Mucosa of gallbladder (tissue), 1 donor: ENCODE data around the gene PSMB11. TPM values are rescaled to one million over a fixed set of nuclear protein-coding genes. Genes with fewer than 3 reads are reported as not detected.
A peak's percentile ranks its signal among the peaks of the same experiment; 100 is the strongest.

Source experiments
- DNase-seq: peaks from one replicate; pipeline ENCODE4 v3.0.0-alpha.2; 2020; ENCODE audit warnings: low spot score
- total RNA-seq: library from RNA; stranded (reverse); gene quantifications from one replicate; pipeline ENCODE4 v1.2.1, GENCODE V29; 2021
- donor health status: DM: no; HTN: no; CAD: no.

The PSMB11 gene
- total RNA-seq, 1 donor from 2014 or later = not detected

DNA sequence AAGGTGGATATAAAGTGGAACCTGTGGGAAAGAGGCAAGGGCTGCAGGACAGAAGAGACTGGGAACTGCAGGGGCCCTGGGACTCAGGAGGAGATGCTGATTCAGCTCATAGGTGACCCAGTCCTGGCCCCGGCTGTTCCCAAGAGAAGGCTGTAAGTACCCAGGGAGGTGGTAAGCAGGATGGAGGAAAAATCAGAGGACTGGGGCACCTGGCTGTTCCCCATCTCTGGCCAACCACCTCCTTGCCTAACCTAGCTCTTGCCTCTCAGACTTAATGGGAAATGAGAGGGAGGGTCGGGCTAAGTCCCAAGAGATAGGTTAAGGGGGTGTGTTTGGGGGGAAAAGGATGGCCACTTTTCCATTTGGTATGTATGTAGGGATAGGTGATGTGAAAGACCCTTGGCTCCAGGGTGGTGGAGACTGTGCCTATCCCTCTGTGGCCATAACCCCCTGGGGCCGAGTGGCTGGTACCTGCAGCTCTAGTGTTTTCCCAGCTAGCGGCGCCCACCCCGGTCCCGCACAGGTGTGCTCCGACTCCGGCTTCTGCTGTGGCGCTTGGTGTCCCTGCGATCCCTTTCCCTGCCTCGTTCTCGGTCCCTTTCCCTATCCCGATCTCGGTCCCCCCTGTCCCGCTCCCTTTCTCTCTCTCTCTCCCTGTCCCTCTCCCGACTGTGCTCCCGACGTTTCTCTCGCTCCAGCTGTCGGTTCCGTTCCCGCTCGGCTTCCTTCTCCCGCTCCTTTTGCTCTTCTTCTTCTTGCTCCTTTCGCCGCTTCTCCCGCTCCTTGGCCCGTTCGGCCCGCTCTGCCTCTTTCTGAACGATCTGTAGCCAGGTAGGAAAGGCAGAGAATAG, 16.9 kb downstream of the PSMB11 start:
- DNase-seq = no peak

DNA sequence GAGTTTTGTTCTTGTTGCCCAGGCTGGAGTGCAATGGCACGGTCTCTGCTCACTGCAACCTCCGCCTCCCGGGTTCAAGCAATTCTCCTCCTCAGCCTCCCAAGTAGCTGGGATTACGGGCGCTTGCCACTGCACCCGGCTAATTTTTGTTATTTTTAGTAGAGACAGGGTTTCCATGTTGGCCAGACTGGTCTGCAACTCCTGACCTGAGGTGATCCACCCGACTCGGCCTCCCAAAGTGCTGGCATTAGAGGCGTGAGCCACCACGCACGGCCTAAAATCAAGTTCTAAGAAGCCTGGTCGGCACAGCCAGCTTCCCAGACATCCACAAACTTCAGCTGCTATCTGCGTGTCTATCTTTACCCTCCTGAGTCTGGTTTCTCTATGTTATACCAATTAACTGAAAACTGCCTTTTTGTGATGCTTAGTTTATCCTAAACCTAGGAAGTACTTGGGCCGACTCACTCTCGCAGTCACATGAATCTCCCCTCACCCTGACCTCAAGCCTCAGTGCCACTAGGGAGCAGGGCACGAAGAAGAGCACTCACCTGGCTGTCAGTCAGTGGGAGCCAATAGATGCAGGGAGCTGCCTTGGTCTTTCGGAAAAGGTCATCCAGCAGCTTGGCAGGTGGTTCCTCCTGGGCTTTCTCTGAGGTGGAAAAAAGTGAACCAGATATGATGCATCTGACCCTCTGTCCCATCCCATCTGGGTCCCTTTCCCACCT, 18.7 kb downstream of the PSMB11 start:
- no peak for DNase-seq

DNA sequence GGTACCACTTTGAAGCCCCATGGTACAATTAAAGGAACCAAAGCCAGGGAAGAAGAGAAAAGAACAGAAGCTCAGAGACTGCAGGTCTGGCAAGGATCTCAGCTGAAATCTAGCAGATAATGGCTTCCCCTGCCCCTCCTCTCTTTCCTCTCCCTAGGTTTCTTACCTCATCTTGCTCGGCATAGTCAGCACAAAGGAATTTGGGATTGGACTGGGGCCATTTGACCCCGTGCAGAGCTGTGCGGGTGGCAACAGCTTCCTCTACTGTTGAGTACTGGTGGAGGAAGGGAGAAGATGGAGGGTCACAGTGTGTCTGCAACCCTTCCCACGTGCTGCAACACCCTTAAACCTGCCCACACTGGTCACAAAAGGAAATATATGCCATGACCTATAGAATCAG, 20.0 kb downstream of the PSMB11 start:
- DNase-seq = peak; percentile 88

DNA sequence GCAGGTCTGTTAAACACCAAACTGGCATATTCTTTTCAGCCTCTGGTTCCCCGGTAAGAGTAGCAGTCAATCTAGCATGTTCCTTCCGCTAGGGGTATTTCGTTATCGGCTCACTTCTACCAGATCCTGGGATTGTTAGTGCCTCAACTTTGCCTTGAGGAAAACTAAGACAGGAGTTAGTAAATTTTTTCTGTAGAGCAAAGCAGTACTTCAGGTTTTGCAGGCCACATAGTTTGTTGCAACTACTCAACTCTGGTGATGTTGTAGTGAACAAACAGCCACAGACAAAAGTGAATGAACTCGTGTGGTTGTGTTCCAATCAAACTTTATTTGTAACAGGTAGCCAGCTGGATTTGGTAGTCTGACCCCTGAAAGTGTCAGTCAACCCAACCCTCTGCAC, 21.6 kb downstream of the PSMB11 start:
- DNase-seq = no peak

DNA sequence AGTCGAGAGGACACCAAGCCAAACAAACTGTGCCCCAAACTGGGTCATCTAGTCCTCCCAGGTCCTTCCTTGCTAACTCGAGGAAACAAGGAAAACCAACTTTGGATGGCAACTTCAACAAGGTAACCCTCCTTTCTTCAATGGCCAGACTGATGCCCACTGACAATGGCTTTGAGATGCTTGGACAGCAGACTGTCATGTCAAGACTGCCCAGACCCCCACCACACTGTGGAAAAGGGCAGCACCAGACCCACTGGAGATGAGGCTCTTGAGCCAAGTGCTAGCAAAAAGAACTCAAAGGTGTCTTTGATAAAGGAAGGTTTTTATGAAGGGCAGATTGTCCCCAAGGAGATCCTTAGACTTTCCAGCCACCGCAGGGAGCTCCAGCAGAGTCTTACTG, 24.4 kb downstream of the PSMB11 start:
- DNase-seq = no peak

DNA sequence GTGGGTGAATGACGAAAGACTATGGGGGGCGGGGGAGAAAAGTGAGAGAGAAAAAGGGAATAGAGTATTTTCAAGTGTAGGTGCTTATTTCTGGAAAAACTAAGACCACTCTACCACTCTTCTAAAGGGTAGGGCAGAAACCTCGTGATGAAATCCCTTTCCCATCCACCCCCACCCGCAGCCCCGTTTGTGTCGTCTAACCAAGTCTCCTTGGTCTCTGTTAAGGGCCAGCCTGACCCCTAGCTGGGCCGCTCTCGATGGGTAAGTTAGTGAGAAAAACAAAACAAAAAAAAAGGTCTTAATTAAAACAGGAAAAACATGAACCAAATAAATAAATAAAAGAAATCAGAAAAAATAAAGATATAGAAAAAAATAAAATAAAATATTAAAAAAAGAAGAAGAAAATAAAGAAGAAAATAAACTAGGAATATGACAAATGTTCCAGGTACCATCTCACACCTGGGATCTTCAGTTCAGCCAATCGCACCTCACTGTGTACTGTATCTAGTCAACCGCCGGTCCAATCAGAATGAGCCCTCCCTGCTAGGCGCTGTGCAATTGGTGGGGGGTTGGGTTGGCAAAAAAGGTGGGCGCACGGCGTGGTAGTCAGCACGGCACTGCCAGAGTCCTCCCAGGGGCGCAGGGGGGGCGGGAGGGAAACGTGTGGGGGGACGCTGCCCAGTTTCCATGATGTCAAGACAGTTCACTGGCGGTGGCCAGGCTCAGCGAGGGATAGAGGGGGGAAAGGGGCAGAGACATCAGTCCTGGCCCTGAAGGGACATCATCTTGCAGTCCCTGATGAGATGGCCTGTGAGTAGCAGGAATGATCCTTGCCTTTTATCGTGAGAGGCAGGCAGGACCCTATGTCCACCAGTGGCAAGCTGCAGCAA, 25.1 kb downstream of the PSMB11 start:
- no peak for DNase-seq

DNA sequence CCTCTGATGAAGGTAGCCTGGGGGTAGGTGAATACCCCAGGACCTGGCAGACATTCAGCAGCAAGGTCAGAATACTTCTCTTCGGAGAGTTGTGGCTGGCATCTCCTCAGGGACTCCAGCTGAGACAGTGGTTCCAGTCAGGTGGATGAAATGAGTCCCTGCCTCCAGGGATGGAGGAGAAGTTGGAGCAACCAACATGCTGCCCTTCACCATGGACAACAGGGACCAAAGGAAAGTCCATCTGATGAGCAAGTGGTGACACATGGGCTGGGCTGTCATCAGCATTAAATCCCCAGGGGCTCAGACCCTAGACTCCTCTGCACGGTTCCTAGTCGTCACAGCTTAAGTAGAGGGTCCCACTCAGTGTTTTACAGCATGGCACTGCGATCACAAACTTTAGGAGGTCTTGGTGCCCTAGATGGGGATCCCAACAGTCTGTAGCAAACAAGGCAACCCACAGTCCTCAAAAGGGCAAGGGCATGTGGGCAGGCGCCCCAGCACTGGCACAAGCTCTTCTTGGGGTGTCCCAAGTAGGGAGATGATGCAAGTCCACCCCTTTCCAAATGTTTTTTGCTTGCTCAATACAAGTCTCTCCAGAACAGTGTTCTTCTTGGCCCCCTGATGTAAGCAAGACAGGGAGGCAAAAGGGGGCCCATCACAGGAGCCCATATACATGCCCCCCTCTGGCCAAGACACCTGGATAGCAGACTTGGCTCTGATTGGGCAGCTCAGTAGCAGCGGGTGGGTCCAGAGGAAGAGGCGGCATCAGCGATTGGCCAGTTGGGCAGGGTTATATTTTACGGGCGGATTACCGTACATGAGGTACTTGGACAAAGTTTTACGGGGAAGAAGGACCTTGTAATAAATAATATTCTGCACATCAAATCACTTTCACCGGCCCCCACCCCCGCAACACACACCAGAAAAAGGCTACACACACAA, 26.1 kb downstream of the PSMB11 start:
- no peak for DNase-seq

DNA sequence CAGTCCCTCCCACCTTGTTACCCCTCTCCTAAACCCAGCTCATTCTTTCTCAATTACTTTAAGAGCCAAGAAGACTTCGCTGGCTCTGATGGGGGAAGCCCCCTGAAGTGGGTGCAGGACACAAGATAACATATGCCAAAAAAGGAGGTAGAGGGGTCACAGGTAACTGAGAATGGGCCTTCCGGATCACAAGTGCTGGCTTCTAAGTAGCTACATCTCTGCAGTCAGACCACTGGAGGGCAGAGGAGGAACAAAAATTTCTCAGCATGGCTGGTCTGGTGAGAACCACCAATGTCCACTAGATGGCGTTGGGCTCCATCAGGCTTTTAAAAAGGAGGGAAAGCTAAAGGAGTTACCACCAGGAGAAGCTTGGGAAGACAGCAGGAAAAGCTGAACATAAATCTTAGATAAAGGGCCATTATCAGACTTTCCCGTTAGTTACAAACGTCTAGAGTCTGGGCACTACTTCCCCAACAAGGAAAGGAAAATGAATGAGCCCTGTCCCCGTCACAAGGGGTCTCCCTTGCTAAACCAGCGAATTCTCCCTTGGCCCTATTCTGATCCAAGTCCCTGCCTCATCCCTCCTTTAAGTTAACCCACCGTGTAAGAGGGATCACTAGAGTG, 26.9 kb downstream of the PSMB11 start:
- peak; percentile 86 for DNase-seq

DNA sequence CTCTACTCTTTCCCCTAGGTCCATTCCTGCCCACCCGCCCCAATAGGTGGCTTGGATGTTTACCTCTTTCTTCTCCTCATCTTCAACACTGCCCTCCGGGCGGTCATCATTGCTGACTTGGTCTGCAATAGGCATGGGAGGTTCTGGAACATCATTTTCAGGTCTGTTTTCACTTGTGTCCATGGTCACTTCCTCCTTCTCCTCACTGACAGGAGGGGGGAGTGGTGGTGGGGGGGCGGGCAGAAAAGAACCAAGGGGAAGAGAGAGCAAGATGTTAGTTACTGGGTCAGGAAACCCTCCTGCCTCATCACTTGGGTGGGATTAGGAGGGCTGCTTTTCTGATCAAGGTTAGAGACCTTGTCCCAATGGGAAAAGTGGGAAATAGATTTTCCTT, 27.4 kb downstream of the PSMB11 start:
- DNase-seq = no peak

DNA sequence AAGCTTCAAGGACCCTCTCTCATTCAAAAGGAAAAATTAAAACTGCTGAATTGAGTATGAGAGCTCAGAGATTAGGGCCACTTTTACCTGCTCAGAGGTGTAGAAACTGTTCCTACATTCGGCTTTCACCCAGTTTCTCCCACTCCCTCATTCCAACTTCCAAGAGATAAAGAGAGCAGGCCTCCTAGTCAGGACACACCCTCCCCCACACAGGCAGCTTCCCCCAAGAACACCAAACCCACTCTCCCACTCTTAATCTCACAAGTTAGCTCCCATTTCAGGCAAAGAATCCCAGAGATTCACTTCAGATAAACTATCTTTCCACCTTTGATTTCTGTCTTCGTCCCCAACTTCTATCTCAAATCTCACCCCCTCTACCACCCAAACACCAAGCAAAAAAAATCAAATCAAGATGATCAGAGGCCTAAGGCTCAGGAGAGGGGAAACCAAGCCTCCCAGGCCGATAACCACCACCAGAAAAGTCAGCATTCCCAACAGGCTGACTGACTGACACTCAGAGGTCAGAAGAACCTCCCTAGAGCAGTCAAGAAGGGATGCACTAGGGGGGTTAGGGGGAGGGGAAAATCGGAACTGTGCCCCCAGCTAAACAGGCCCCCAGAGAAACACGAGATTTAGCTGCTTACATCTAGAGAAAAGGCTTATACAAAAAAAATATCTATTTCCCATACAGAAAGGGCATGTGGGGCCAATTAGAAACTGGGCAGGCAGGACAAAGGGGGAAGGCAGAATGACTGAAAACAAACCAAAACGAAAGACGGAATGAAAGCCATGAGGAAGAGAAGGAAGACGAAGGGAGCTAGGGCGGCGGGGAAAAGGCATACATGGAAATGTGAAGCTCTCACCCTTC, 28.5 kb downstream of the PSMB11 start:
- no peak for DNase-seq

DNA sequence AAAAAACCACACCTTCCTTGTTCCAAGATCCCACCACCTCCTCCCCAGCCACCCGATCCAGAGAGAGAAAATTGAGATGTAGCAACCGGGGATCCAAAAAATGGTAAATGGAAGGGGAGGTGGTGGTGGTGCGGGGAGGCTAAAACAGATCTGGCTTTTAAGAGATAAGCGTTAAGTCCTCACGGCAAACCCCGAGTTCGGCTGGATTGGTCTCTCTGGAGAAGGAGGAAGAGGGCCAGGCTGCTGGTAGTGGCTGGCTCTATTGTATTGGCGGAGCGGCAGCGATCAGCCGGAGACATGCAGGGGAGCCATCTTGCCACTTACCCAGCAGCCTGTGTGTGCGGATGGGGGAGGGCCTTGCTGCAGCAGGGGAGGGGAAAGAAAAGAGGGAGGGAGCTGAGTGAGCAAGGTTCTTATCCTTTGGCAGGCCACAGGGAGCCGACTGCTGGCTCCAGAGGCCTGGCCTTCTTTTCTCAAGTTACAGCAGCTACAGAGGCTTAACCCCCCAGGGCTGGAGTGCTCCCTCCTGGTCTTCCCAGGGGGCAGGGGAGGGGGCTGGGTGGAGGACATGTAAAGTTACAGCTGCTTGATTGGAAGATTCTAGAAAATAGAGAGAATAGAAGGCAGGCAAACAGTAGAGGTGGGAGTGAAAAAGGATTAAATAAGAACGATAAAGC, 29.4 kb downstream of the PSMB11 start:
- peak; percentile 83 for DNase-seq

DNA sequence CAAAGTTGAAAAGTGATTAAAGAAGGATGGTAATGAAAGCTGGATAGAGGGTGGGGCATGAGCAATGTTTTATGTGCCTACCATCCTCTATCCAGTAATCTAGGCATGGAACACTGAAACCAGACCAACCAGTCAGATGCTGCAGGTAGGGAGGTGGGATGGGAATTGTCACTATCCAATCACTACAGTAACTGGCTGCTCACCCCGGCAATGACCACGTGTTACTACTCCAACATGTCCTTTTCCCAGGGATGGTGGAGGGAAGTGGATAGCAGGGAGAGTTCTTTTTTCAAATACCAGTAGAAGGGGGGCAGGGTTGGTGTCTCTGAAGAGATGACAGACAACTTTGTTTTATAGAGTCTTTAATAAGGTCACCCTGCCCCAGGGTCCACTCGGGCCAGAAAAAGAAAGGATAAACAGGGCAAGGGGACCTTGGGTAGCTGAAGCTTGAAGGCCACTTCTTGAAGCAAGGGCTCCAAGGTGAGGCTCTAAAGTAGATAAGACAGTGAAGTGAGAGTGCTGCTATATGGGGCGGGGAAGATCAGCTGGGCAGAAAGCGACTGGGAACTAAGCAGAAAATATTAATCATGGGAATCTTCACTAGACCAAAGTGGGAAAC, 30.0 kb downstream of the PSMB11 start:
- DNase-seq = no peak

DNA sequence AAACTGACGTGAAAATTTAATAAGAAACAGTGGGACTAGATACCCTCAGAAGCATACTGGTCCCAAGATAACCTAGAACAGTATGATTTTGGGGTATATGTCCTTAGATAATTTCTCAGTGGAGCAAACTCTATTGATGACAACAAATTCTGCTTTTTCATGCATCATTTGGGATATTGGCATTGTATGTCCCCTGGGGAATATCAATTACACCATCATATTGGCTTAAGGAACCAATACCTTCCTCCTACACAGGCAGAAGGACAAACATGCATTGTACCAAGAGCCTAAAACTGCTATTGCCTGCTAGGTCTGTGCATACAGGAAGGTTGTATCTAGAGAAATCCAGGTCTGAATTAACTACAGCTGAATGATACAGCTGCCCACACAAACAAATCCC, 32.9 kb downstream of the PSMB11 start:
- no peak for DNase-seq

DNA sequence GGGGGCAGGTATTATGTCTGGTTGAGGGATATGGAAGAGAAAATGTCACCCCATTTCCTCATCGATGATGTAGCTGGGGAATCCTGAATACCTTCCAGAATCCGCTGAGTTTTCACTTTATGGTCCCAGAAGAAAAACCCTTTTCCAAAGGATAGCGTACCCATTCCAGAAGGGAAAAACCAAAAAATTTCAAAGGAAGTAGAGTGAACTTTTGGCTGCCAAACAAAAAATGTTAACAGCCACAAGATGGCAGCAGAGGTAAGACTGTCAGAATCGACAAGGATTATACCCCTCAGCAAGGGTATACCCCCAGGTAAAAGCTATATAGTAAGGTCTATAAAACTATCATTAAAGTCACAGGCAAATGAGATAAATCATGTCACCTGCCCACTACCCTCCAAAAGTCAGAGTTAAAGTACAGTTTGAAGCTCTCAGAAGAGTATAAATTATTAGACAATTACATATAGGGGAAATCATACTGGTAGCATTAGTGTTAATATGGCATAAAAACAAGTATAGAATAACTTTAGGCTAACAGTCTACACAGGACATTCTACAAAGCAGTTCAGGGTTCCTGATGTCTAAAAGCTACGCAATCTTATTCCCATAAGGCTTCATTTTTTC, 34.9 kb downstream of the PSMB11 start:
- no peak for DNase-seq

DNA sequence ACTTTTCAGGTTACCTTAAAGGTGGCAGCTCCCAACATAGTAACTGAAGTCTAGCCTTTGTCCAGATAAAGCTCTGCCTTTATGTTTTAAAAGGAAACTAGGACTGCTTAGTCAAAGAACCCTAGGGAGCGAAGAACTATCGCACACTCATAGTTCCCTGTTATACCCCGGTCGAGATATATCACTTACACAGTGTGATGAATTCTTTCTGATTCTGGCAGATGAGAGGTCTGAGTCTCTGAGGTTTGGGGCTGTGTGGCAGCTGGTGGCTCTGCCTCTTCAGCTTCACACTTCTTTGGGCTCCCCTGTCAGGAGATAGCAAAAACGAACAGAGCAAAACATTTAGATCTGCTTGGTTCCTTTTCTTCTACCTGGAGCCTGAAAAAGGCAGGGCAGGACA, 36.0 kb downstream of the PSMB11 start:
- no peak for DNase-seq

DNA sequence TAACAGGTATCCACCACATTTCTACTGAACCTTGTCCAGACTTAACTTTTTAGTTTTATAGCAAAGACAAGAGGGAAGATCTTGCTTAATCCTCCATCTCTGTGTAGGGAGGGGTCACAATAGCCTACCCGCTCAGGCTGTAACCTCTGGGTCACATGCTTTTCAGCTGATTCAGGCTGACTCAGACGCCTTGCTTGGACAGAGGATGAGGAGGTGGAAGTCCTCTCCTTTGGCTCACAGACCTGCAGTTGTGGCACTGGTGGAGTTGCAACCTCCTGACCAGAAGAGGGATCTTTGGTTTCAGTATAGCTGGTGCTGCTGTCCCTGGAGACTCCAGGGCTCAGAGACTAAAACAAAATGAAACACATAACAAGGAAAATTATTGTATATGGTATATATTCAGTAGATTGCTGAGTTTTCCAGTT, 36.7 kb downstream of the PSMB11 start:
- DNase-seq = peak; percentile 84

DNA sequence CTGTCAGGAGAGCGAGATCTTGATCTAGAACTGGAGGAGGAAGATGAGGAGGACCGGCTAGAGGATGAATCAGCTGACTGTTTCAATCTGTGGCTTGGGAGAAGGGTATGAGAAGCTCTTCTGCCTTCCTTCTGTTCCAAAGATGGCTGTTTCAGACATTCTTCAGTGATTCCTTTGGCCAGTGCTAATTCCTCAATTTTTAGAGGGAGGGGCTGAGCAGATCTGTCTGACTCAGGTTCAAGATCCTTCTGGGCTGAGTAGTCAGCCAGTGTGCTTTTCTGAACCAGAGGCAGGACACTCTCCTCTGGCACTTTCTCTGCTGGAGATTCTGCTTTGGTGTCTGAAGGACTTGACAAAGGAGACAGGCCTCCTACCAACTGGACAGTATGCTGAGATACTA, 37.7 kb downstream of the PSMB11 start:
- no peak for DNase-seq

DNA sequence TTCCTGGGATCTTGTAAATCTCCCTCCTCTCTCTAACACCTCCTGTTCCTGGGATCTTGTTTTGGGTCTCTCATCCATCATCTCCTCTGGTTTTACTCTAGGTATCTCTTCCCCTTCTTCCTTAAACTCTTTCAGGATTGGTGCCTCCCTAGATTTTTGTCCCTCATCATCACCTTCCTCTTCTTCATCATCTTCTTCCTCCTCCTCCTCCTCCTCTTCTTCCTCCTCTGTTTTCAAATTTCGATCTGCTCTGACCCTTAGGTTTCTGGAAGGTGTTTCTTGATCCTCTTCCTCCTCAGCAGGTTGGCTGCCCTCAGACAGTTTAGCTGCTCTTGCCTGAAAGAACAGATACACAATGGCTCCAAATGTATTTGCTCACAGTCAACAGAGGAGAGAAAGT, 38.5 kb downstream of the PSMB11 start:
- no peak for DNase-seq
